Uterus (tissue), 4 donors: ENCODE measurements around the gene PLXNA4. TPM values are rescaled to one million over a fixed set of nuclear protein-coding genes. Genes with fewer than 3 reads are reported as not detected.

Experiments
- DNase-seq, 2 donors: peaks; one replicate each; pipeline ENCODE4 v3.0.0-alpha.2; 2019 to 2020
- H3K27ac ChIP-seq, 2 donors: fragments of 200-600 bp; sonication (generic); 1 replicate in 1 of 2; 2 replicates in 1 of 2; pipeline ENCODE4 v1.5.1; 2016 to 2018
- H3K27me3 ChIP-seq, 2 donors: fragments of 200-600 bp; sonication (generic); one replicate each; pipeline ENCODE4 v1.5.1; 2018 to 2019; ENCODE audit warnings: control low read depth in 1 of 2
- H3K36me3 ChIP-seq, 2 donors: fragments of 200-600 bp; sonication (generic); one replicate each; pipeline ENCODE4 v1.5.1; 2019; ENCODE audit warnings: control low read depth in 1 of 2
- H3K4me1 ChIP-seq, 2 donors: fragments of 200-600 bp; sonication (generic); one replicate each; pipeline ENCODE4 v1.5.1; 2018 to 2019; ENCODE audit warnings: control low read depth in 1 of 2
- H3K4me3 ChIP-seq, 2 donors: fragments of 200-600 bp; sonication (generic); 1 replicate in 1 of 2; 2 replicates in 1 of 2; pipeline ENCODE4 v1.5.1; 2018 to 2019; ENCODE audit warnings: mild to moderate bottlenecking in 1 of 2
- H3K9me3 ChIP-seq, 2 donors: fragments of 200-600 bp; sonication (generic); one replicate each; pipeline ENCODE4 v1.5.1; 2019; ENCODE audit warnings: control low read depth in 1 of 2
- CTCF ChIP-seq, 4 experiments: fragments of 200-600 bp in 2 of 4; fragments of 450-650 bp in 2 of 4; sonication (generic) in 2 of 4; IDR thresholded peaks; one replicate each; pipeline ENCODE4 v1.5.1; 2016 to 2019; ENCODE audit warnings: antibody characterized with exemption in 4 of 4, mild to moderate bottlenecking in 2 of 4, moderate library complexity in 1 of 4
- POLR2A ChIP-seq, 2 donors: fragments of 450-650 bp; IDR thresholded peaks; one replicate each; pipeline ENCODE4 v1.6.1; 2016; ENCODE audit warnings: antibody characterized with exemption in 2 of 2, mild to moderate bottlenecking in 1 of 2, moderate library complexity in 1 of 2
- intact Hi-C: fragments of 100-400 bp; cut with DNase I; formaldehyde crosslinking; loops from one replicate; pipeline ENCODE4 v1.15.1; 2023; ENCODE audit warnings: low total_unique reads
- total RNA-seq, 4 donors: library from RNA; depleted of rRNA in 3 of 4; stranded (reverse); fragments of >200 nt in 3 of 4; gene quantifications; one replicate each; pipeline versions ENCODE4 v1.1.0 to v1.2.4, GENCODE V29; 2014 to 2023
- donor health status: DM: yes; HTN: yes; CAD: no.

PLXNA4 gene
- total RNA-seq, 4 donors from 2014 or later = 4.1 to 16.5 (median 7.7) TPM

GRCh38 chr7:132355048-132355447 lies 221.2 kb downstream of the PLXNA4 start:
- H3K9me3 ChIP-seq = no peaks in the 10 kb centered on the region
- intact Hi-C loops = no loop called here
- DNase-seq = no peak
- H3K4me3 ChIP-seq = no peak overlapping the region
- TF ChIP-seq POLR2A (IDR thresholded peaks at IDR 0.05) = no peak
- no peak for TF ChIP-seq CTCF (IDR thresholded peaks at IDR 0.05)
- H3K27me3 ChIP-seq = no peaks in the 10 kb centered on the region
- peaks cover 0 to 7% of the 10 kb centered on the region in 2 donors for H3K4me1 ChIP-seq
- no peaks in the 10 kb centered on the region for H3K36me3 ChIP-seq
- H3K27ac ChIP-seq = no peak overlapping the region

GRCh38 chr7:132354527-132354926 lies 221.7 kb downstream of the PLXNA4 start:
- no peak for TF ChIP-seq POLR2A (IDR thresholded peaks at IDR 0.05)
- intact Hi-C loops = no loop called here
- Histone ChIP-seq H3K27ac (no peak overlapping the region), H3K9me3 (no peaks in the 10 kb centered on the region), H3K27me3 (no peaks in the 10 kb centered on the region), H3K36me3 (no peaks in the 10 kb centered on the region), H3K4me3 (no peak overlapping the region), H3K4me1 (peaks cover 0 to 7% of the 10 kb centered on the region in 2 donors)
- DNase-seq = no peak

- Histone ChIP-seq H3K36me3 (no peaks in the 10 kb centered on the region), H3K4me3 (no peak overlapping the region), H3K9me3 (no peaks in the 10 kb centered on the region), H3K27me3 (no peaks in the 10 kb centered on the region), H3K27ac (no peak overlapping the region), H3K4me1 (peaks cover 0 to 7% of the 10 kb centered on the region in 2 donors)
- no peak for DNase-seq
- intact Hi-C loops = no loop called here
- TF ChIP-seq POLR2A (IDR thresholded peaks at IDR 0.05) (no peak), CTCF (IDR thresholded peaks at IDR 0.05) (no peak)
Measured at GRCh38 chr7:132353936-132354335, 222.3 kb downstream of the PLXNA4 start.

GRCh38 chr7:132352800-132353199 lies 223.5 kb downstream of the PLXNA4 start:
- no peak overlapping the region for H3K4me3 ChIP-seq
- no peaks in the 10 kb centered on the region for H3K36me3 ChIP-seq
- no peaks in the 10 kb centered on the region for H3K27me3 ChIP-seq
- TF ChIP-seq POLR2A (IDR thresholded peaks at IDR 0.05) (no peak), CTCF (IDR thresholded peaks at IDR 0.05) (no peak)
- peak in 1 of 2 donors; percentile 47 for DNase-seq
- H3K4me1 ChIP-seq = peaks cover 0 to 7% of the 10 kb centered on the region in 2 donors
- H3K9me3 ChIP-seq = no peaks in the 10 kb centered on the region
- intact Hi-C loops = no loop called here
- peak overlapping the region in 1 of 2 donors; percentile 36 for H3K27ac ChIP-seq

GRCh38 chr7:132351954-132352499 lies 224.2 kb downstream of the PLXNA4 start:
- H3K36me3 ChIP-seq = no peaks in the 10 kb centered on the region
- TF ChIP-seq CTCF (IDR thresholded peaks at IDR 0.05) = no peak
- TF ChIP-seq POLR2A (IDR thresholded peaks at IDR 0.05) = no peak
- H3K9me3 ChIP-seq = no peaks in the 10 kb centered on the region
- H3K4me1 ChIP-seq = peaks cover 0 to 7% of the 10 kb centered on the region in 2 donors
- H3K4me3 ChIP-seq = no peak overlapping the region
- no peak for DNase-seq
- intact Hi-C loops = no loop called here
- H3K27ac ChIP-seq = peak overlapping the region in 1 of 2 donors; percentile 36
- no peaks in the 10 kb centered on the region for H3K27me3 ChIP-seq

GRCh38 chr7:132350741-132351140 lies 225.5 kb downstream of the PLXNA4 start:
- DNase-seq = no peak
- Histone ChIP-seq H3K4me3 (no peak overlapping the region), H3K4me1 (peaks cover 0 to 7% of the 10 kb centered on the region in 2 donors), H3K27me3 (no peaks in the 10 kb centered on the region), H3K27ac (no peak overlapping the region), H3K9me3 (no peaks in the 10 kb centered on the region), H3K36me3 (no peaks in the 10 kb centered on the region)
- TF ChIP-seq CTCF (IDR thresholded peaks at IDR 0.05) (no peak), POLR2A (IDR thresholded peaks at IDR 0.05) (no peak)
- intact Hi-C loops = no loop called here
